Fibroblast of lung (primary cell): ENCODE measurements around the gene NUP62CL. TPM values are rescaled to one million over a fixed set of nuclear protein-coding genes. Genes with fewer than 3 reads are reported as not detected.
"Not testable (repeated sequence)": the region's sequence is repeated elsewhere in the genome, so short reads cannot be mapped to it uniquely, and the experiment has no call there.

Experiments used
- DNase-seq, 2 donors: peaks; one replicate each; pipeline versions ENCODE4 v3.0.0 to v3.0.0-alpha.2; 2010; ENCODE audit warnings: low read depth in 2 of 2
- H2AFZ ChIP-seq: 2 replicates; pipeline ENCODE4 v1.5.1; 2012; ENCODE audit warnings: low read length, control low read depth, inconsistent platforms
- H3K27ac ChIP-seq: 2 replicates; pipeline ENCODE4 v1.5.1; 2011; ENCODE audit warnings: low read length, control low read depth; ENCODE audit not compliant: insufficient read depth
- H3K27me3 ChIP-seq: 2 replicates; pipeline ENCODE4 v1.5.1; 2011; ENCODE audit warnings: mild to moderate bottlenecking, low read length; ENCODE audit not compliant: control insufficient read depth, insufficient read depth
- H3K36me3 ChIP-seq: 2 replicates; pipeline ENCODE4 v1.5.1; 2011; ENCODE audit warnings: low read length; ENCODE audit not compliant: control insufficient read depth, insufficient read depth
- H3K4me1 ChIP-seq: 2 replicates; pipeline ENCODE4 v1.5.1; 2011; ENCODE audit warnings: low read length; ENCODE audit not compliant: control insufficient read depth, insufficient read depth; ENCODE audit errors: extremely low read depth
- H3K4me2 ChIP-seq: 2 replicates; pipeline ENCODE4 v1.5.1; 2011; ENCODE audit warnings: low read length, control low read depth; ENCODE audit not compliant: insufficient read depth; ENCODE audit errors: extremely low read depth
- H3K4me3 ChIP-seq, 4 experiments: fragments of 200-600 bp in 1 of 4; sonication (generic) in 1 of 4; replicated peaks in 1 of 4; 2 replicates each; pipeline ENCODE4 v1.5.1; 2011 to 2016; ENCODE audit warnings: low read length in 4 of 4, low read depth in 3 of 4, mild to moderate bottlenecking in 3 of 4, control low read depth in 2 of 4, inconsistent platforms in 1 of 4, mixed read lengths in 1 of 4; ENCODE audit not compliant: insufficient read depth in 1 of 4; ENCODE audit errors: control extremely low read depth in 1 of 4
- H3K79me2 ChIP-seq: 2 replicates; pipeline ENCODE4 v1.5.1; 2012; ENCODE audit warnings: mild to moderate bottlenecking, low read length, inconsistent platforms; ENCODE audit not compliant: control insufficient read depth, insufficient read depth
- H3K9ac ChIP-seq: 2 replicates; pipeline ENCODE4 v1.5.1; 2011; ENCODE audit warnings: mild to moderate bottlenecking, low read length, control low read depth; ENCODE audit not compliant: insufficient read depth
- H3K9me3 ChIP-seq: 2 replicates; pipeline ENCODE4 v1.5.1; 2012; ENCODE audit warnings: low read depth, low read length; ENCODE audit not compliant: control insufficient read depth, insufficient read depth
- H4K20me1 ChIP-seq: 2 replicates; pipeline ENCODE4 v1.5.1; 2011; ENCODE audit warnings: low read length; ENCODE audit not compliant: control insufficient read depth, insufficient read depth; ENCODE audit errors: extremely low read depth
- EZH2 ChIP-seq: IDR thresholded peaks from 2 replicates; pipeline ENCODE4 v1.5.1; 2012; ENCODE audit warnings: low read length, control low read depth, mild to moderate bottlenecking; ENCODE audit errors: missing control alignments
- polyA plus RNA-seq, 2 donors: library from polyadenylated mRNA; depleted of rRNA in 1 of 2; stranded (reverse) in 1 of 2; unstranded in 1 of 2; fragments of >200 nt; gene quantifications; 2 replicates each; pipeline ENCODE4 v1.2.1, GENCODE V29; 2011 to 2012; ENCODE audit warnings: missing spikeins in 1 of 2
- total RNA-seq: library from RNA; depleted of rRNA; stranded (reverse); fragments of >200 nt; gene quantifications from 2 replicates; pipeline ENCODE4 v1.2.1, GENCODE V29; 2014
- TF ChIP-seq, protein P1 (sequence below), 2 donors: IDR thresholded peaks in 1 of 2; conservative IDR thresholded peaks in 1 of 2; 1 replicate in 1 of 2; 2 replicates in 1 of 2; pipeline ENCODE4 v1.5.1; 2011 to 2012; ENCODE audit warnings: low read length in 2 of 2, control low read depth in 1 of 2, inconsistent platforms in 1 of 2, low read depth in 1 of 2, mild to moderate bottlenecking in 1 of 2

Gene NUP62CL
- total and polyA plus RNA-seq, 2 donors (not counting 1 experiment from before 2014, with no cell fraction given) = under 0.01 TPM; not detected in 1

DNA sequence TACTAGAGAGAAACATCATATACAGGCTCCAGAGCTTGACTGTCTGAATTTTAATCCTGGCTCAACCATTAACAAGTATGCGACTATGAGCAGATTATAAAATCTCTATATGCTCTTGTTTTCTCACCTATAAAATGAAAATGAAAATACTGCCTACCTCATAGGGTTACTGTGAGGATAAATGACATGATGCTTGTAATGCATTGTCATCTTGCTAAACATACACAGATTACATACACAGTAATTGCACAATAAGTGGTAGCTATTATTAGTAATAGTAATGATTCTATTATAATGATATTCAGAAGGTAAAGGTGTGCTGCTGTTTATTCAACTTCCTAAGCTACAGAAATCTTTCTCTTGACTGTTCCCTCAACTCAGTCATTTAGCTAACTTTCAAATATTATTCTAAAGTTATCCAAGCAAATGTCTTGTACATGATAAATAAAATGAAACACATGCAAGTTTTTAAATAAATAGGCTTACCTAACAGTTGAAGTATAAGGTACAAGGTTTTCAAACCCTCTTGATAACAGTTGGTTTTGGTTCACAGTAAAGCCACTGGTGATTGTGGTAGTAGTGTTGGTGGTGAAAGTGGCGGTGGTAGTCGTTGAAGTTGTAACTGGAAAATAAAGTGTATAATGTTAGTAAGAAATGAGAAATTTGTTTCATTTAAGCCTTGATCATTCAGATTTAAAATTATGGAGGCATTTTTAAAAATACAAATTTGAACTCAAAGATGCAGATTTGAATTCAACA lies 38.9 kb downstream of the NUP62CL start:
- Histone ChIP-seq H3K9ac (no peak overlapping the region), H4K20me1 (no peaks in the 10 kb centered on the region), H3K4me2 (no peak overlapping the region), H3K27ac (no peak overlapping the region), H3K27me3 (no peaks in the 10 kb centered on the region), H3K36me3 (no peaks in the 10 kb centered on the region), H3K4me1 (no peaks in the 10 kb centered on the region), H2AFZ (no peak overlapping the region), H3K9me3 (no peaks in the 10 kb centered on the region), H3K79me2 (no peaks in the 10 kb centered on the region), H3K4me3 (no peak overlapping the region)
- DNase-seq = no peak
- TF ChIP-seq, protein P1, sequence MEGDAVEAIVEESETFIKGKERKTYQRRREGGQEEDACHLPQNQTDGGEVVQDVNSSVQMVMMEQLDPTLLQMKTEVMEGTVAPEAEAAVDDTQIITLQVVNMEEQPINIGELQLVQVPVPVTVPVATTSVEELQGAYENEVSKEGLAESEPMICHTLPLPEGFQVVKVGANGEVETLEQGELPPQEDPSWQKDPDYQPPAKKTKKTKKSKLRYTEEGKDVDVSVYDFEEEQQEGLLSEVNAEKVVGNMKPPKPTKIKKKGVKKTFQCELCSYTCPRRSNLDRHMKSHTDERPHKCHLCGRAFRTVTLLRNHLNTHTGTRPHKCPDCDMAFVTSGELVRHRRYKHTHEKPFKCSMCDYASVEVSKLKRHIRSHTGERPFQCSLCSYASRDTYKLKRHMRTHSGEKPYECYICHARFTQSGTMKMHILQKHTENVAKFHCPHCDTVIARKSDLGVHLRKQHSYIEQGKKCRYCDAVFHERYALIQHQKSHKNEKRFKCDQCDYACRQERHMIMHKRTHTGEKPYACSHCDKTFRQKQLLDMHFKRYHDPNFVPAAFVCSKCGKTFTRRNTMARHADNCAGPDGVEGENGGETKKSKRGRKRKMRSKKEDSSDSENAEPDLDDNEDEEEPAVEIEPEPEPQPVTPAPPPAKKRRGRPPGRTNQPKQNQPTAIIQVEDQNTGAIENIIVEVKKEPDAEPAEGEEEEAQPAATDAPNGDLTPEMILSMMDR (conservative IDR thresholded peaks at IDR 0.05 in 1 of 2, IDR thresholded peaks at IDR 0.05 in 1 of 2; ENCODE audit: low read depth in 1 of 2, low read length in 2 of 2) = no peak
- TF ChIP-seq EZH2 = no peak

DNA sequence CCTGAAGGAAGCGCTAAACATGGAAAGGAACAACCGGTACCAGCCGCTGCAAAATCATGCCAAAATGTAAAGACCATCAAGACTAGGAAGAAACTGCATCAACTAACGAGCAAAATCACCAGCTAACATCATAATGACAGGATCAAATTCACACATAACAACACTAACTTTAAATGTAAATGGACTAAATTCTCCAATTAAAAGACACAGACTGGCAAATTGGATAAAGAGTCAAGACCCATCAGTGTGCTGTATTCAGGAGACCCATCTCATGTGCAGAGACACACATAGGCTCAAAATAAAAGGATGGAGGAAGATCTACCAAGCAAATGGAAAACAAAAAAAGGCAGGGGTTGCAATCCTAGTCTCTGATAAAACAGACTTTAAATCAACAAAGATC lies 48.6 kb downstream of the NUP62CL start:
- H3K4me2 ChIP-seq, H3K4me3 ChIP-seq, H3K4me1 ChIP-seq, H3K9me3 ChIP-seq, H3K9ac ChIP-seq, H2AFZ ChIP-seq, H3K79me2 ChIP-seq, H3K36me3 ChIP-seq, H3K27me3 ChIP-seq, DNase-seq, H4K20me1 ChIP-seq, H3K27ac ChIP-seq: not testable (repeated sequence)

- not testable (repeated sequence) for H3K4me3 ChIP-seq, DNase-seq, H3K36me3 ChIP-seq, H3K79me2 ChIP-seq, H3K9ac ChIP-seq, H3K4me1 ChIP-seq, H4K20me1 ChIP-seq, H2AFZ ChIP-seq, H3K9me3 ChIP-seq, H3K27ac ChIP-seq, H3K4me2 ChIP-seq, H3K27me3 ChIP-seq
These were observed 50.4 kb downstream of the NUP62CL start for GRCh38 chrX:107155621-107156430.
